ENCODE data around the gene TRIM17.
A peak's percentile ranks its signal among the peaks of the same experiment; 100 is the strongest.

The TRIM17 gene

DNA sequence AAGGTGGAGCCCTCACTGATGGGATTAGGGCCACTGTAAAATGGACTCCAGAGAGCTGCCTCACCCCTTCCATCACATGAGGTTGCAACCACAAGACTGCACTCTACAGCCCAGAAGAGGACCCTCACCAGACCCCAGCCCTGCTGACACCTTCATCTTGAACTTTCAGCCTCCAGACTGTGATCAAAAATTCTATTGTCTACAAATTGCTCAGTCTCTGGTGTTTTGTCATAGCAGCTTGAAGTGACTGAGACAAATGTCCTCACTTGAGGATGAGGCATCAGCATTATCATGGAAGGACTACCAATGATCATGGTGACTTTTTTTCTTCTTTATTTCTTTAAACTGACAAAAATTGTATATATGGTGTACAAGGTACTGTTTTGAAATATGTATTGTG lies 26.7 kb upstream of the TRIM17 start:
- H3K4me1 ChIP-seq (ENCODE audit: control insufficient read depth, insufficient read depth, low read length), result no peaks in the 10 kb centered on the region
- no peaks in the 10 kb centered on the region for H3K36me3 ChIP-seq (ENCODE audit: control insufficient read depth in 2 of 2, insufficient read depth in 1 of 2, low read length in 2 of 2)
- no peak overlapping the region for H3K27ac ChIP-seq (ENCODE audit: extremely low read depth, low read depth, low read length)
- ChIA-PET POLR2A (interaction anchor here (1.4 kb wide), 1 partner anchor 14 kb away, joined by 4 read pairs; no protein-coding TSS in a partner anchor), CTCF (interaction anchor here (0.6 kb wide), 1 partner anchor 37 kb away, joined by 4 read pairs; no protein-coding TSS in a partner anchor)
- H3K9me3 ChIP-seq (ENCODE audit: control insufficient read depth, insufficient read depth, low read depth, low read length), result no peaks in the 10 kb centered on the region
- TF ChIP-seq ZNF548 (tag by site-specific recombination; IDR thresholded peaks at IDR 0.05) (peak; percentile 90), ZNF133 (tag by site-specific recombination; IDR thresholded peaks at IDR 0.05) (no peak), PRDM10 (tag by site-specific recombination; IDR thresholded peaks at IDR 0.05) (no peak)
- no peak overlapping the region for H3K4me3 ChIP-seq (ENCODE audit: low read depth, low read length)

DNA sequence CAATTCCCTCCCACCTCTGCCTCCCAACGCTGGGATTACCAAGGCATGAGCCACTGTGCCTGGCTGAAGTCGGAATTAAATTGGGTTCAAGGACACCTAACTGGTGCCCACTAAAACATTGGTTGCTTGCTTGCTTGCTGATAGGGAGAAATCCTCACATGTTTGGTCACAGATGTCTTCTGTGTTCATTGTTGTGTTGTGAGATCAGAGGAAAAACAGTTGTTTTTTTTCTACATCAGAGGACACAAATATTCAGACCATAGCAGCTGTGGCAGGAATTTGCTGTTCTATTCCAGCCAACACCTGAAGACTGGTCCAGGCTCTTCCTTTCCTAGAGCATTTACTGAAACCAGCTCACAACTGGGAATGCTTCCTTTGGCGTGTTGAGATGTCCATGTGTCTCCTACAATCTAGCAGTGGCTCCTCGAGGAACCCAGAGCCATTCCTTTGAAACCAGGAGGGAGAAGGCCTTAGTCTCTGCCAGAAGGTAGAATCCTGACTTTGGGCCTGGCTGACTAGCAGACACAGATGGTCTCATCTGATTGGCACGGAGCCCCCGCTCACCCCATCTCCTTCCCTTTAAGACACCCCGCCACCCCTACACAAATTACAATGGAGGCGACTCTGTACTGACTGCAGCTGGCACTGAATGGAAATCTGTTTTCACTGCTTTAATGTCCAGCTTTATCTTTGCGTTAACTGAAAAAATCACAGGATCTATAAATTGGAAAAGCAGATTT lies 24.3 kb upstream of the TRIM17 start:
- Histone ChIP-seq H3K36me3 (ENCODE audit: control insufficient read depth in 2 of 2, insufficient read depth in 1 of 2, low read length in 2 of 2) (no peaks in the 10 kb centered on the region), H3K27ac (ENCODE audit: extremely low read depth, low read depth, low read length) (no peak overlapping the region), H3K9me3 (ENCODE audit: control insufficient read depth, insufficient read depth, low read depth, low read length) (no peaks in the 10 kb centered on the region), H3K4me1 (ENCODE audit: control insufficient read depth, insufficient read depth, low read length) (no peaks in the 10 kb centered on the region), H3K4me3 (ENCODE audit: low read depth, low read length) (no peak overlapping the region)
- ChIA-PET CTCF (interaction anchor here (0.6 kb wide), 1 partner anchor 395 kb away, joined by 5 read pairs; no protein-coding TSS in a partner anchor), POLR2A (interaction anchor here (1.3 kb wide), 1 partner anchor 16 kb away, joined by 3 read pairs; no protein-coding TSS in a partner anchor)
- TF ChIP-seq KLF8 (tag by site-specific recombination; IDR thresholded peaks at IDR 0.05), result no peak
- TF ChIP-seq ZNF157 (tag by site-specific recombination; IDR thresholded peaks at IDR 0.05), result no peak
- no peak for TF ChIP-seq ZBTB1 (tag by site-specific recombination; IDR thresholded peaks at IDR 0.05)
- no peak for TF ChIP-seq ZSCAN18 (tag by site-specific recombination; IDR thresholded peaks at IDR 0.05)
- TF ChIP-seq ZNF514 (tag by site-specific recombination; IDR thresholded peaks at IDR 0.05), result no peak
- TF ChIP-seq SP7 (tag by site-specific recombination; IDR thresholded peaks at IDR 0.05), result no peak

- Histone ChIP-seq H3K4me3 (ENCODE audit: low read depth, low read length) (no peak overlapping the region), H3K9me3 (ENCODE audit: control insufficient read depth, insufficient read depth, low read depth, low read length) (no peaks in the 10 kb centered on the region), H3K27ac (ENCODE audit: extremely low read depth, low read depth, low read length) (no peak overlapping the region), H3K4me1 (ENCODE audit: control insufficient read depth, insufficient read depth, low read length) (no peaks in the 10 kb centered on the region), H3K36me3 (ENCODE audit: control insufficient read depth in 2 of 2, insufficient read depth in 1 of 2, low read length in 2 of 2) (no peaks in the 10 kb centered on the region)
- TF ChIP-seq, protein P1, sequence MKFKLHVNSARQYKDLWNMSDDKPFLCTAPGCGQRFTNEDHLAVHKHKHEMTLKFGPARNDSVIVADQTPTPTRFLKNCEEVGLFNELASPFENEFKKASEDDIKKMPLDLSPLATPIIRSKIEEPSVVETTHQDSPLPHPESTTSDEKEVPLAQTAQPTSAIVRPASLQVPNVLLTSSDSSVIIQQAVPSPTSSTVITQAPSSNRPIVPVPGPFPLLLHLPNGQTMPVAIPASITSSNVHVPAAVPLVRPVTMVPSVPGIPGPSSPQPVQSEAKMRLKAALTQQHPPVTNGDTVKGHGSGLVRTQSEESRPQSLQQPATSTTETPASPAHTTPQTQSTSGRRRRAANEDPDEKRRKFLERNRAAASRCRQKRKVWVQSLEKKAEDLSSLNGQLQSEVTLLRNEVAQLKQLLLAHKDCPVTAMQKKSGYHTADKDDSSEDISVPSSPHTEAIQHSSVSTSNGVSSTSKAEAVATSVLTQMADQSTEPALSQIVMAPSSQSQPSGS (tag by site-specific recombination; IDR thresholded peaks at IDR 0.05; ENCODE audit: low read depth), result no peak
- TF ChIP-seq, protein P2, sequence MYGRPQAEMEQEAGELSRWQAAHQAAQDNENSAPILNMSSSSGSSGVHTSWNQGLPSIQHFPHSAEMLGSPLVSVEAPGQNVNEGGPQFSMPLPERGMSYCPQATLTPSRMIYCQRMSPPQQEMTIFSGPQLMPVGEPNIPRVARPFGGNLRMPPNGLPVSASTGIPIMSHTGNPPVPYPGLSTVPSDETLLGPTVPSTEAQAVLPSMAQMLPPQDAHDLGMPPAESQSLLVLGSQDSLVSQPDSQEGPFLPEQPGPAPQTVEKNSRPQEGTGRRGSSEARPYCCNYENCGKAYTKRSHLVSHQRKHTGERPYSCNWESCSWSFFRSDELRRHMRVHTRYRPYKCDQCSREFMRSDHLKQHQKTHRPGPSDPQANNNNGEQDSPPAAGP (tag by site-specific recombination; IDR thresholded peaks at IDR 0.05), result peak; percentile 70; the same call in 1 of the 2 replicates
- TF ChIP-seq SP3 (tag by site-specific recombination; IDR thresholded peaks at IDR 0.05), result 0 out of 2 replicates have a peak, but pooled peaks have one; percentile 14
- no peak for TF ChIP-seq ZBTB10 (tag by site-specific recombination; IDR thresholded peaks at IDR 0.05)
- TF ChIP-seq KLF1 (tag by site-specific recombination; IDR thresholded peaks at IDR 0.05), result peak; percentile 100
- TF ChIP-seq KLF9 (tag by site-specific recombination; IDR thresholded peaks at IDR 0.05; ENCODE audit: low read depth), result peak; percentile 74
- TF ChIP-seq ZNF19 (tag by site-specific recombination; IDR thresholded peaks at IDR 0.05; ENCODE audit: low read depth), result no peak
- TF ChIP-seq ZNF530 (tag by site-specific recombination; IDR thresholded peaks at IDR 0.05; ENCODE audit: low read depth), result no peak
- TF ChIP-seq ZNF169 (tag by site-specific recombination; IDR thresholded peaks at IDR 0.05), result no peak
- ChIA-PET POLR2A (no interaction called here), CTCF (no interaction called here)
These were observed 21.6 kb upstream of the TRIM17 start for GRCh38 chr1:228438266-228438665.

Measured in HEK293 (cell line).